Gastroesophageal sphincter (tissue), 4 donors: Measurements from ENCODE around the gene ADAMTS17. TPM values are rescaled to one million over a fixed set of nuclear protein-coding genes. Genes with fewer than 3 reads are reported as not detected.

Experiments
- ATAC-seq: fragments of 150-250 bp; one replicate; pipeline ENCODE4 v1.9.1; 2016; ENCODE audit warnings: mild to moderate bottlenecking, moderate library complexity
- H3K27ac ChIP-seq, 4 donors: fragments of 200-600 bp; sonication (generic) in 3 of 4; 1 replicate in 3 of 4; 2 replicates in 1 of 4; pipeline ENCODE4 v1.5.1; 2016 to 2019
- H3K27me3 ChIP-seq: fragments of 200-600 bp; sonication (generic); one replicate; pipeline ENCODE4 v1.5.1; 2019
- H3K36me3 ChIP-seq, 2 donors: fragments of 200-600 bp; sonication (generic); one replicate each; pipeline ENCODE4 v1.5.1; 2019; ENCODE audit warnings: control low read depth in 1 of 2
- H3K4me1 ChIP-seq, 3 donors: fragments of 200-600 bp; sonication (generic); 1 replicate in 2 of 3; 2 replicates in 1 of 3; pipeline ENCODE4 v1.5.1; 2016 to 2019; ENCODE audit warnings: control low read depth in 2 of 3
- H3K4me3 ChIP-seq, 2 donors: fragments of 200-600 bp; sonication (generic); one replicate each; pipeline ENCODE4 v1.5.1; 2019; ENCODE audit warnings: mild to moderate bottlenecking in 1 of 2, moderate library complexity in 1 of 2
- H3K9me3 ChIP-seq, 3 donors: fragments of 200-600 bp; sonication (generic); one replicate each; pipeline ENCODE4 v1.5.1; 2017 to 2019; ENCODE audit warnings: control low read depth in 2 of 3
- EP300 ChIP-seq: sonication (generic); formaldehyde crosslinking; IDR thresholded peaks from one replicate; pipeline ENCODE4 v1.6.1; 2017; ENCODE audit warnings: antibody characterized with exemption, mild to moderate bottlenecking
- POLR2A ChIP-seq, 2 donors: fragments of 450-650 bp; IDR thresholded peaks; one replicate each; pipeline ENCODE4 v1.6.1; 2017; ENCODE audit warnings: antibody characterized with exemption in 2 of 2, mild to moderate bottlenecking in 2 of 2, moderate library complexity in 1 of 2
- POLR2AphosphoS5 ChIP-seq: sonication (generic); formaldehyde crosslinking; IDR thresholded peaks from one replicate; pipeline ENCODE4 v1.6.1; 2017; ENCODE audit warnings: antibody characterized with exemption
- WGBS, 2 donors: methylation state at CpG; one replicate each; pipeline ENCODE4 v1.1.5; 2018; ENCODE audit warnings: low coverage in 1 of 2; 5-methylcytosine and 5-hydroxymethylcytosine counted together
- total RNA-seq, 4 donors: library from RNA; depleted of rRNA; stranded (reverse); fragments of >200 nt; gene quantifications; one replicate each; pipeline ENCODE4 v1.1.0, GENCODE V29; 2016
- TF ChIP-seq, protein P1 (sequence below), 4 experiments: fragments of 200-600 bp in 2 of 4; fragments of 450-650 bp in 2 of 4; sonication (generic) in 1 of 4; IDR thresholded peaks; one replicate each; pipeline ENCODE4 v1.5.1; 2017 to 2019; ENCODE audit warnings: antibody characterized with exemption in 4 of 4, mild to moderate bottlenecking in 2 of 4, moderate library complexity in 2 of 4

The ADAMTS17 gene
- total RNA-seq, 4 donors from 2014 or later = 4.9 to 14.0 (median 11.3) TPM

DNA sequence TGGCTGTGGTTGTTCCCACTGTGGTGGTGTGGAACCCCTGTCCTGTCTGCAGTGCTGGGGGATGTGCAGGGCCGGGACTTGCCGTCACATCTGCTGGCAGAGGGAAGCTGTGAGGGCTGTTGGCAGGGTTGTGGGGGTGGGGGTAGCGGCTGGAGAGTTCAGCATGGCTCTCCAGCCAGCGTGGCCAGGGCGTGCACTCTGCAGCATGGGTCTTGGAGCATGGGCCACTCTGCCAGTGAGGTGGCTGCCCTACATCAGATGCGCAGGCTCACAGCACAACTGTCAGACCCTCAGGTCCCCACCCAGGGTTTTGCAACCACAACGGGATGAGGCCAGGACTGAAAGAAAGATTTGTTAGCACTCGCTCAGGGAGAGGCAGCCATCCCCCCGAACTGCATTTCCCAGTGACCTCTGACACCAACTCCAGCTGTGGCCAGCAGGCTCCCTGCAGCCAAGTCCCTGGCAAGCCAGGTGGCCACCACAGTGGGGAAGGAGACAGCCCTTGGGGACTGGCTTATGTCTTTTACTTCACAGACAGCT, 370.8 kb downstream of the ADAMTS17 start:
- peaks cover 0 to 6% (median 0%) of the 10 kb centered on the region in 3 donors for H3K4me1 ChIP-seq
- H3K36me3 ChIP-seq = peaks cover 0 to 23% of the 10 kb centered on the region in 2 donors
- ATAC-seq = no peak
- WGBS, 2 donors = 50% methylated on average over 2 of the region's 9 CpGs; no CpG with 5 or more reads in 1 of the 2 donors
- H3K4me3 ChIP-seq = no peak overlapping the region
- no peaks in the 10 kb centered on the region for H3K9me3 ChIP-seq
- H3K27me3 ChIP-seq = no peaks in the 10 kb centered on the region
- H3K27ac ChIP-seq = no peak overlapping the region
- TF ChIP-seq, protein P1, sequence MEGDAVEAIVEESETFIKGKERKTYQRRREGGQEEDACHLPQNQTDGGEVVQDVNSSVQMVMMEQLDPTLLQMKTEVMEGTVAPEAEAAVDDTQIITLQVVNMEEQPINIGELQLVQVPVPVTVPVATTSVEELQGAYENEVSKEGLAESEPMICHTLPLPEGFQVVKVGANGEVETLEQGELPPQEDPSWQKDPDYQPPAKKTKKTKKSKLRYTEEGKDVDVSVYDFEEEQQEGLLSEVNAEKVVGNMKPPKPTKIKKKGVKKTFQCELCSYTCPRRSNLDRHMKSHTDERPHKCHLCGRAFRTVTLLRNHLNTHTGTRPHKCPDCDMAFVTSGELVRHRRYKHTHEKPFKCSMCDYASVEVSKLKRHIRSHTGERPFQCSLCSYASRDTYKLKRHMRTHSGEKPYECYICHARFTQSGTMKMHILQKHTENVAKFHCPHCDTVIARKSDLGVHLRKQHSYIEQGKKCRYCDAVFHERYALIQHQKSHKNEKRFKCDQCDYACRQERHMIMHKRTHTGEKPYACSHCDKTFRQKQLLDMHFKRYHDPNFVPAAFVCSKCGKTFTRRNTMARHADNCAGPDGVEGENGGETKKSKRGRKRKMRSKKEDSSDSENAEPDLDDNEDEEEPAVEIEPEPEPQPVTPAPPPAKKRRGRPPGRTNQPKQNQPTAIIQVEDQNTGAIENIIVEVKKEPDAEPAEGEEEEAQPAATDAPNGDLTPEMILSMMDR (IDR thresholded peaks at IDR 0.05) = no peak
- TF ChIP-seq EP300 (no peak), POLR2A (IDR thresholded peaks at IDR 0.05) (no peak), POLR2AphosphoS5 (no peak)

DNA sequence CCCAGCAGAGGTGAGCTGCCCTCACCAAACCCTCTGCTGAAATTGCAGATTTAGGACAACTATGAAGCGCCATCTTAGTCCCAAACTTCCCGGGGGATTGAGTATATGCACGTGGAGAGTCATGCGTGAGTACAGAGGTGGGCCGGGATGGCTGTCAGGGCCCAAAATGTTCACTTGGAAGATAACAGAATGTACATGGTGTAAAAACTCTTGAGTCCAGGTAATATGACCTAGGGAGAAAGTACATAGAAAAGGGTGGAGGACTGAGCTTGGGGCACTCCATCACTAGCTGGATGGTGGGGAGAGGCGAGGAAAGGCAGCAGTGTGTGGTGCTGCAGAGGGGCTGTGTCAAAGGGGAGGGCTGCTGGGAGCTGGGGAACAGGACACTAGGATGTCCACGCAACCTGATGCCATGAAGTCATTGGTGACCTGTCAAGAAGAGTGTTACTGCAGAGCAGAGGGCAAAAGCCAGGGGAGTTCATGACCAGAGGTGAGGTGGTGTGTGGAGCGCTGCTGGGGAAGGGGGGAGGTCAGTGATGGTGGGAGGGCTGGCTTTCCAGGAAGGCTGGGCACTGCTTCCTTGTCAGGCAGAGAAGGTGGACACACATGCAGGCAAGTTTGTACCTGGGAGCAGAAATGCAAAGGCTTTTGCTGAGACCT, 372.4 kb downstream of the ADAMTS17 start:
- Histone ChIP-seq H3K9me3 (no peaks in the 10 kb centered on the region), H3K4me1 (peaks cover 0 to 6% (median 0%) of the 10 kb centered on the region in 3 donors), H3K27me3 (no peaks in the 10 kb centered on the region), H3K27ac (no peak overlapping the region), H3K36me3 (peaks cover 0 to 18% of the 10 kb centered on the region in 2 donors), H3K4me3 (no peak overlapping the region)
- WGBS, 2 donors = 92 to 97% methylated on average over 7 to 8 of the region's 8 CpGs
- ATAC-seq = no peak
- TF ChIP-seq, protein P1 (IDR thresholded peaks at IDR 0.05) = no peak
- TF ChIP-seq EP300 = no peak
- TF ChIP-seq POLR2AphosphoS5 = no peak
- no peak for TF ChIP-seq POLR2A (IDR thresholded peaks at IDR 0.05)

DNA sequence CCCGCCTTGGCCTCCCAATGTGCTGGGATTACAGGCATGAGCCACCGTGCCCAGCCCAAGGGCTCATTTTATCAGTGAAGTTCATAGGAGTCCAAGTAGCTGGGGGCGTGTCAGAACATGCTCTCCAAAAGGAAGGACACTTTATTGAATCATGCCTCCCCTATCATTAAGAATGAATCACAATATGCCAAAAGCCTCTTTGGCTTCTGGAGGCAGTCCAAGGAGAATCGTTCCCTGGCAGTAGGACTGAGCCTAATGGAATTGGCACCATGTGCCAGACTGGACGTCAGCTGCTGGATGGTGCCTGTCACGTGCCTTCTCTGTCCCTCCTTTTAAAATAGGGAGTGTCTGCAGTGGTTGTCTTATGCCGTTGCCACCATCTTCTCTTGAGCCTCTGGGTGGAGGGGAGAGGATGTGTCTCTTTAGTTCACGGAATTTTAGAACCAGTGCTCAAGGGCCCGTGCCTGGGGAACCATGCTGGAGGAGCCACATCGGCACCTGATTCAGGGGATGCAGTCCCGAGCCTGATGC, 373.9 kb downstream of the ADAMTS17 start:
- 71 to 80% methylated on average over 1 to 4 of the region's 11 CpGs for WGBS, 2 donors
- H3K27ac ChIP-seq = no peak overlapping the region
- ATAC-seq = no peak
- no peaks in the 10 kb centered on the region for H3K9me3 ChIP-seq
- H3K27me3 ChIP-seq = no peaks in the 10 kb centered on the region
- H3K4me3 ChIP-seq = no peak overlapping the region
- peaks cover 0 to 6% (median 0%) of the 10 kb centered on the region in 3 donors for H3K4me1 ChIP-seq
- no peak for TF ChIP-seq POLR2A (IDR thresholded peaks at IDR 0.05)
- no peak for TF ChIP-seq EP300
- no peak for TF ChIP-seq POLR2AphosphoS5
- TF ChIP-seq, protein P1 (IDR thresholded peaks at IDR 0.05) = no peak
- H3K36me3 ChIP-seq = peaks cover 0 to 3% of the 10 kb centered on the region in 2 donors

DNA sequence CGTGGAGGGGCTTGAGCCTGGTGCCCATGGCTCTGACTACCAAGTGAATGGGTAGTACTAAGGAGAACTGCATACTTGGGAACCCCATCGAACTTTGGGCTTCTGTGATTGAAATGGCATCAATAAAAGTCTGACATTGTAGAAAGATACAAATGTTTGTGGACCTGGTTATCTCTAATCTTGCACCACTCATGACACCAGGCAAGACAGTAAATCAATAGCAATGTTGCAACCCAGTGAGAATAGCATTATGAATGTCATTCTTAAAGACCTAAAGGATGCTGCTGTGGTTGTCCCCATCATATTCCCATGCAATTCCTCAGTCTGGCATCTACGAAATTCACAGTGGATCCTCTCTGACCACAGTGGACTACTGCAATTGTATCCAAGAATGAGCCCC, 375.0 kb downstream of the ADAMTS17 start:
- Histone ChIP-seq H3K27ac (no peak overlapping the region), H3K9me3 (no peaks in the 10 kb centered on the region), H3K27me3 (no peaks in the 10 kb centered on the region), H3K4me1 (peaks cover 0 to 6% (median 0%) of the 10 kb centered on the region in 3 donors), H3K36me3 (no peaks in the 10 kb centered on the region), H3K4me3 (no peak overlapping the region)
- TF ChIP-seq POLR2A (IDR thresholded peaks at IDR 0.05) = no peak
- no peak for TF ChIP-seq POLR2AphosphoS5
- TF ChIP-seq EP300 = no peak
- TF ChIP-seq, protein P1 (IDR thresholded peaks at IDR 0.05) = no peak
- ATAC-seq = no peak
- WGBS, 2 donors = 94 to 100% methylated on average over 2 of the region's 3 CpGs

DNA sequence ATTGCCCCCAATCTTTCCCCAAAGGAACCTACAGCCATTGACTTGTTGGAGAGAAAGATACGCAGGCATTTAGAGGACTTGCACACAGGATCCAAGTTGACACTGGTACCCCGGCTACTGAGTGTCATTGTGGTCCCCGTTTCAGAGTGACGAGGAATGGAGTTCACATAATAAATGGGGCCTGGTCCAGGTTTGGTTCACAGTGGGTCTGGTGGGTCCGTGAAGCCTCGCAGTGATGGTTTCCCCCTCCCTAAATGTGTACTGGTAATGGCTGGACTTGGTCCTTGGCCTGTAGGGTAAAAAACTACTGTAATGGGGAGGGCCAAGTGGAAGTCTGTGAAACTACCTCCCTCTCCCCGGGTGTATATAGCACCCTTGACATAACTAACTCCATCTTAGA, 376.4 kb downstream of the ADAMTS17 start:
- no peaks in the 10 kb centered on the region for H3K9me3 ChIP-seq
- TF ChIP-seq, protein P1 (IDR thresholded peaks at IDR 0.05) = no peak
- no peak for TF ChIP-seq POLR2AphosphoS5
- TF ChIP-seq POLR2A (IDR thresholded peaks at IDR 0.05) = no peak
- TF ChIP-seq EP300 = no peak
- H3K4me3 ChIP-seq = no peak overlapping the region
- 90 to 97% methylated on average over 7 of the region's 7 CpGs for WGBS, 2 donors
- H3K27ac ChIP-seq = no peak overlapping the region
- no peak for ATAC-seq
- H3K27me3 ChIP-seq = no peaks in the 10 kb centered on the region
- no peaks in the 10 kb centered on the region for H3K4me1 ChIP-seq
- no peaks in the 10 kb centered on the region for H3K36me3 ChIP-seq
